PC-9 (cell line): ENCODE measurements around the gene TPRG1L.

Experiments
- EZH2 ChIP-seq: fragments of 200-600 bp; sonication (generic); IDR thresholded peaks from 2 replicates; pipeline ENCODE4 v1.8.0; 2017; ENCODE audit warnings: antibody characterized with exemption, low read depth
- TF ChIP-seq, protein P1 (sequence below): fragments of 200-600 bp; sonication (generic); conservative IDR thresholded peaks from 2 replicates; pipeline ENCODE4 v1.6.1; 2017; ENCODE audit warnings: mixed run types, antibody characterized with exemption, mild to moderate bottlenecking, moderate library complexity

DNA sequence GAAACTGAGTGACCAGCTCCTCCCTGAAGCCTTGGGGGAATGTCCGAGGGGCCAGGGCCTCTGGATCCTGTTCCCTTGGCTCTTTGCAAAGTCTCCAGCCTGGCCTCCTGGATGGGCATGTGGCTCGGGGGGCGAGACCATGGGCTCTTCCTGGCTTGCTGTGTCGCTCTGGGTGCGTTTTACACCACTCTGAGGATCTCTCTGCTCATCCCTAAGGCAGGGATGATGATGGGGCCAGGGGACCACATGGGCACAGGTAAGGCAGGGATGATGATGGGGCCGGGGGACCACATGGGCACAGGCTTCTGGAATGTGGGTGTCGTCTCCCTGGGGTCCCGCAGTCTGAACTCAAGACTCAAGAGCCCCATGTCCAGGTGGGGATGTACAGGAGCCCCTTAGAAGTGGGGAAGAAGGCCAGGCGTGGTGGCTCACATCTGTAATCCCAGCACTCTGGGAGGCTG is 45.2 kb downstream of the TPRG1L start:
- TF ChIP-seq, protein P1, sequence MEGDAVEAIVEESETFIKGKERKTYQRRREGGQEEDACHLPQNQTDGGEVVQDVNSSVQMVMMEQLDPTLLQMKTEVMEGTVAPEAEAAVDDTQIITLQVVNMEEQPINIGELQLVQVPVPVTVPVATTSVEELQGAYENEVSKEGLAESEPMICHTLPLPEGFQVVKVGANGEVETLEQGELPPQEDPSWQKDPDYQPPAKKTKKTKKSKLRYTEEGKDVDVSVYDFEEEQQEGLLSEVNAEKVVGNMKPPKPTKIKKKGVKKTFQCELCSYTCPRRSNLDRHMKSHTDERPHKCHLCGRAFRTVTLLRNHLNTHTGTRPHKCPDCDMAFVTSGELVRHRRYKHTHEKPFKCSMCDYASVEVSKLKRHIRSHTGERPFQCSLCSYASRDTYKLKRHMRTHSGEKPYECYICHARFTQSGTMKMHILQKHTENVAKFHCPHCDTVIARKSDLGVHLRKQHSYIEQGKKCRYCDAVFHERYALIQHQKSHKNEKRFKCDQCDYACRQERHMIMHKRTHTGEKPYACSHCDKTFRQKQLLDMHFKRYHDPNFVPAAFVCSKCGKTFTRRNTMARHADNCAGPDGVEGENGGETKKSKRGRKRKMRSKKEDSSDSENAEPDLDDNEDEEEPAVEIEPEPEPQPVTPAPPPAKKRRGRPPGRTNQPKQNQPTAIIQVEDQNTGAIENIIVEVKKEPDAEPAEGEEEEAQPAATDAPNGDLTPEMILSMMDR: no peak
- TF ChIP-seq EZH2: no peak
